ENCODE measurements around the gene ABCG2.
A peak's percentile ranks its signal among the peaks of the same experiment; 100 is the strongest.

The ABCG2 gene

GRCh38 chr4:88054229-88054628, 104.2 kb downstream of the ABCG2 start:
- H3K4me3 ChIP-seq (ENCODE audit: low read depth, low read length) = no peak overlapping the region
- DNase-seq (ENCODE audit: low read depth) = peak; percentile 10
- no peak for TF ChIP-seq CTCF (conservative IDR thresholded peaks at IDR 0.05; ENCODE audit: low read depth, low read length)

GRCh38 chr4:88045021-88045420, 113.4 kb downstream of the ABCG2 start:
- TF ChIP-seq CTCF (conservative IDR thresholded peaks at IDR 0.05; ENCODE audit: low read depth, low read length) = no peak
- H3K4me3 ChIP-seq (ENCODE audit: low read depth, low read length) = no peak overlapping the region
- DNase-seq (ENCODE audit: low read depth) = no peak

DNA sequence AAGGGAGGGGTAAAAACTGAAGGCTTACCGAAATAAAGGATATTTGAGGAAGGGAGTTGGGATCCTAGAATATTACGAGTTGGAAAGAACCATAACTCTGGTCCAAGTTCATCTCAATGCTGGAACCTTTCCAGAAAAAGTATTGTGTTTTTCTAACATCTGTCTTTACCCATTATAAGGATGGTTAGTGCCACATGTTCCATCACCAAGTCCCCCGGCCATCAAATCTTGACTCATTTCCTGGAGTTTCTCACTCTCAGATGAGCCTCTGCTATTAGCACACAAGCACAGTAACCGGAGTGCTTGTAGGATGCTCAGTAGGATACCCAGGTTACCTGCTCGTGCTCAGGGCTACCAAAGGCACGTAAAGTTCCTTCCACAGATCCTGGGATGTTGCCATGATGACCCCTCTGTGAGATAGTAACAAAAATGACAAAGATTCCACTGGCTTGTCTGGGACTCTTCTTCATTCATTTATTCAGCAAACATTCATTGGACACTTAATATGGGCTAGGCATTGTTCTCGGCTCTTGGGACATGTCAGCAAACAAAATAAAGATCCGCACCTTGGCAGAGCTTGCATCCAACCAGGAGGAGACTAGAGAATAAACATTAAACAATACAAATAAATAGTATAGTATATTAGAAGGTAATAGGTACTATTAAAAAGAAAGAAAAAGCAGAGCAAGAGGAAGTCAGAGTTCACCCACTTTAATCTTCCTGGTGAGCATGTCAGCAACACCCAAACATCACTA, 114.7 kb downstream of the ABCG2 start:
- no peak for TF ChIP-seq CTCF (conservative IDR thresholded peaks at IDR 0.05; ENCODE audit: low read depth, low read length)
- DNase-seq (ENCODE audit: low read depth) = no peak

GRCh38 chr4:88043001-88043400, 115.4 kb downstream of the ABCG2 start:
- no peak for DNase-seq (ENCODE audit: low read depth)
- H3K4me3 ChIP-seq (ENCODE audit: low read depth, low read length) = no peak overlapping the region
- no peak for TF ChIP-seq CTCF (conservative IDR thresholded peaks at IDR 0.05; ENCODE audit: low read depth, low read length)

More for the DNA sequence above, 114.7 kb downstream of the ABCG2 start:
- no peak overlapping the region for H3K4me3 ChIP-seq (ENCODE audit: low read depth, low read length)

DNA sequence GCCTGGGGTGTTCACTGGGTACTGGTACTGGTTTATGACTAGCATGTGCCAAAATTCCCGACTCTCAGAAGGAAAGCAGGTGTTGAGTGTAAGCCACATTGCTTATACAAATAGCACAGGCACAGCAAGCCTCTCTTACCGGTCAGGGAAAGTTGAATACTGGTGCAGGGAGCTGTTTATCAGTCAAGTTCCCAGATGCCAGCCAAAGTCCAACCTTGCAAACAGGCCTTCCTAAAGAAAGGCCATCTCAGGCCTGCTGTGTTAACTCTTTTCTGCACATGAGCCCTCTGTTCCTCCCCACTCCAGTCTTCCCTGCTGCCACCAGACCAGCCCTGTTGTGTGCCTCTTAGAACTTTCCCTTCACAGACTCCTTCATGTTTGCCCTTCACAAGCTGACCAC, 116.8 kb downstream of the ABCG2 start:
- TF ChIP-seq CTCF (conservative IDR thresholded peaks at IDR 0.05; ENCODE audit: low read depth, low read length) = no peak
- DNase-seq (ENCODE audit: low read depth) = no peak
- H3K4me3 ChIP-seq (ENCODE audit: low read depth, low read length) = no peak overlapping the region

GRCh38 chr4:88040707-88041106, 117.7 kb downstream of the ABCG2 start:
- no peak for DNase-seq (ENCODE audit: low read depth)
- no peak for TF ChIP-seq CTCF (conservative IDR thresholded peaks at IDR 0.05; ENCODE audit: low read depth, low read length)
- no peak overlapping the region for H3K4me3 ChIP-seq (ENCODE audit: low read depth, low read length)

Measured in choroid plexus epithelial cell (primary cell).